CD14-positive monocyte (primary cell): Measurements from ENCODE around the gene ELF1. TPM values are rescaled to one million over a fixed set of nuclear protein-coding genes. Genes with fewer than 3 reads are reported as not detected.

ENCODE experiments used
- DNase-seq, 3 donors: peaks; one replicate each; pipeline ENCODE4 v3.0.0-alpha.2; 2011 to 2022
- H2AFZ ChIP-seq: 2 replicates; pipeline ENCODE4 v1.6.0; 2012; ENCODE audit warnings: mild to moderate bottlenecking, low read depth, low read length, inconsistent platforms; ENCODE audit not compliant: insufficient read depth, poor library complexity, severe bottlenecking
- H3K27ac ChIP-seq, 2 donors: 1 replicate in 1 of 2; 2 replicates in 1 of 2; pipeline ENCODE4 v1.5.1; 2012 to 2013; ENCODE audit warnings: low read length in 2 of 2, control low read depth in 1 of 2, inconsistent platforms in 1 of 2, low read depth in 1 of 2, mild to moderate bottlenecking in 1 of 2
- H3K27me3 ChIP-seq, 2 donors: one replicate each; pipeline versions ENCODE4 v1.6.0 to v1.6.1; 2011 to 2013; ENCODE audit warnings: low read length in 2 of 2; ENCODE audit not compliant: control insufficient read depth in 2 of 2, insufficient read depth in 2 of 2
- H3K36me3 ChIP-seq, 2 donors: replicated peaks in 1 of 2; 1 replicate in 1 of 2; 2 replicates in 1 of 2; pipeline versions ENCODE4 v1.5.1 to v1.6.1; 2012 to 2013; ENCODE audit warnings: low read length in 2 of 2, control low read depth in 1 of 2, inconsistent platforms in 1 of 2, mild to moderate bottlenecking in 1 of 2; ENCODE audit not compliant: insufficient read depth in 2 of 2, control insufficient read depth in 1 of 2
- H3K4me1 ChIP-seq, 2 donors: 1 replicate in 1 of 2; 2 replicates in 1 of 2; pipeline versions ENCODE4 v1.5.1 to v1.6.1; 2012 to 2013; ENCODE audit warnings: low read length in 2 of 2, control low read depth in 1 of 2, inconsistent platforms in 1 of 2, mild to moderate bottlenecking in 1 of 2, moderate library complexity in 1 of 2; ENCODE audit not compliant: insufficient read depth in 2 of 2, control insufficient read depth in 1 of 2
- H3K4me2 ChIP-seq: replicated peaks from 2 replicates; pipeline ENCODE3; 2012; ENCODE audit warnings: low read length, moderate library complexity, mild to moderate bottlenecking; ENCODE audit not compliant: poor library complexity, severe bottlenecking; ENCODE audit errors: extremely low read depth
- H3K4me3 ChIP-seq, 3 experiments: fragments of 200-600 bp in 1 of 3; sonication (generic) in 1 of 3; replicated peaks in 1 of 3; 1 replicate in 2 of 3; 2 replicates in 1 of 3; pipeline ENCODE4 v1.5.1; 2011 to 2013; ENCODE audit warnings: low read length in 3 of 3, mild to moderate bottlenecking in 3 of 3, control low read depth in 2 of 3, low read depth in 2 of 3, inconsistent platforms in 1 of 3, moderate library complexity in 1 of 3
- H3K79me2 ChIP-seq: 2 replicates; pipeline ENCODE4 v1.6.0; 2012; ENCODE audit warnings: mild to moderate bottlenecking, control low read depth, inconsistent platforms, low read length, moderate library complexity; ENCODE audit not compliant: insufficient read depth
- H3K9ac ChIP-seq: 2 replicates; pipeline ENCODE4 v1.6.0; 2017; ENCODE audit warnings: low read length, mild to moderate bottlenecking; ENCODE audit not compliant: insufficient read depth, poor library complexity, severe bottlenecking
- H3K9me3 ChIP-seq, 2 donors: replicated peaks in 1 of 2; 1 replicate in 1 of 2; 2 replicates in 1 of 2; pipeline versions ENCODE4 v1.5.1 to v1.6.1; 2012 to 2013; ENCODE audit warnings: low read length in 2 of 2, control low read depth in 1 of 2; ENCODE audit not compliant: control insufficient read depth in 1 of 2, insufficient read depth in 1 of 2
- H4K20me1 ChIP-seq: 2 replicates; pipeline ENCODE4 v1.6.0; 2012; ENCODE audit warnings: mild to moderate bottlenecking, low read length, control low read depth, moderate library complexity; ENCODE audit not compliant: insufficient read depth
- H3K27ac Mint-ChIP-seq, 7 donors: one replicate each; pipeline ENCODE4 v1.8.0; 2020; ENCODE audit warnings: mild to moderate bottlenecking in 7 of 7, mixed read lengths in 7 of 7, moderate library complexity in 6 of 7, inconsistent platforms in 2 of 7
- H3K27me3 Mint-ChIP-seq, 3 donors: one replicate each; pipeline ENCODE4 v1.8.0; 2021 to 2022; ENCODE audit warnings: low read depth in 3 of 3, mild to moderate bottlenecking in 3 of 3, mixed read lengths in 3 of 3, moderate library complexity in 3 of 3, inconsistent platforms in 1 of 3
- H3K36me3 Mint-ChIP-seq, 2 donors: one replicate each; pipeline ENCODE4 v1.8.0; 2020; ENCODE audit warnings: mixed read lengths in 2 of 2, inconsistent platforms in 1 of 2, mild to moderate bottlenecking in 1 of 2
- H3K4me1 Mint-ChIP-seq: one replicate; pipeline ENCODE4 v1.8.0; 2020; ENCODE audit warnings: mild to moderate bottlenecking, mixed read lengths
- H3K4me3 Mint-ChIP-seq, 2 donors: one replicate each; pipeline ENCODE4 v1.8.0; 2020; ENCODE audit warnings: mild to moderate bottlenecking in 2 of 2, mixed read lengths in 2 of 2, moderate library complexity in 1 of 2
- H3K9me3 Mint-ChIP-seq, 7 donors: one replicate each; pipeline ENCODE4 v1.8.0; 2020 to 2022; ENCODE audit warnings: mixed read lengths in 7 of 7, mild to moderate bottlenecking in 6 of 7, moderate library complexity in 6 of 7, inconsistent platforms in 2 of 7
- CTCF ChIP-seq: fragments of 200-600 bp; IDR thresholded peaks from one replicate; pipeline ENCODE4 v1.8.0; 2022; ENCODE audit warnings: antibody characterized with exemption, mild to moderate bottlenecking
- WGBS: methylation state at CpG from one replicate; pipeline ENCODE4 v1.1.5; 2013; ENCODE audit warnings: missing lambda C conversion rate; ENCODE audit not compliant: insufficient coverage; 5-methylcytosine and 5-hydroxymethylcytosine counted together
- intact Hi-C, 2 donors: fragments of 100-400 bp; cut with micrococcal nuclease; formaldehyde crosslinking; loops; one replicate each; pipeline versions ENCODE4 v1.15.0 to v1.15.1; 2023
- polyA plus RNA-seq, 3 donors: library from polyadenylated mRNA; depleted of rRNA in 1 of 3; unstranded in 2 of 3; stranded (reverse) in 1 of 3; fragments of 300-500 nt in 2 of 3; fragments of >200 nt in 1 of 3; fragmentation: Illumina TruSeq in 2 of 3; gene quantifications; 1 replicate in 2 of 3; 2 replicates in 1 of 3; pipeline ENCODE4 v1.2.3, GENCODE V29; 2012 to 2021

Gene ELF1
- polyA plus RNA-seq, 3 donors: 63.1 to 83.3 (median 83.3) TPM

DNA sequence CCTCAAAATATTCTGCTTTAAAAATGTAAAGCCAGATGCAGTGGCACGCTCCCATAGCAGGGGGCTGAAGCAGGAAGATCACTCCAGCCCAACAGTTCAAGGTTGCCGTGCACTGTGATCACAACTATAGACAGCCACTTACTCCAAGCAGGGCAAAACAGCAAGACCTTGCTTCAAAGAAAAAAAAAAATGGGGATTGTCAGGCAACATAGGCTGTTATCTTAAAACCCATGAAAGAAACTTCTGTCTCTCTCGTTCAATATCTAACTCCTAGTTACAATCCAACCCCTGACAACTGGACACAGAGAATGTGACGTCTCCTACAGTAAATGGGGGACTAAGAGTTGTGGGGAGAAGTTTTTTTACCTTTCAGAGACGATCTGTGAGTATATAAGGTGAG is 17.4 kb downstream of the ELF1 start:
- Mint-ChIP-seq H3K27me3 (peaks cover 0 to 2% (median 0%) of the 10 kb centered on the region in 3 donors), H3K4me1 (peaks cover 71% of the 10 kb centered on the region), H3K27ac (peak overlapping the region in 5 of 7 donors; percentile 14 to 83 (median 66)), H3K4me3 (no peak overlapping the region), H3K9me3 (no peaks in the 10 kb centered on the region), H3K36me3 (peaks cover 33 to 41% of the 10 kb centered on the region in 2 donors)
- H3K9me3 ChIP-seq: no peaks in the 10 kb centered on the region
- peak overlapping the region in 1 of 2 donors; percentile 57 for H3K27ac ChIP-seq
- no peak overlapping the region for H3K4me3 ChIP-seq
- H3K9ac ChIP-seq: no peak overlapping the region
- WGBS: 45% methylated on average over 2 of the region's 5 CpGs
- DNase-seq: no peak
- H3K4me1 ChIP-seq: peaks cover 60 to 88% of the 10 kb centered on the region in 2 donors
- no peak overlapping the region for H2AFZ ChIP-seq
- no peaks in the 10 kb centered on the region for H3K27me3 ChIP-seq
- intact Hi-C loops: loop anchor here in 1 of 2 donors (10.0 kb wide), 1 partner anchor 53 kb away; no protein-coding TSS in a partner anchor
- H4K20me1 ChIP-seq: peaks cover 100% of the 10 kb centered on the region
- H3K79me2 ChIP-seq: peaks cover 100% of the 10 kb centered on the region
- H3K4me2 ChIP-seq: no peak overlapping the region
- TF ChIP-seq CTCF: no peak
- peaks cover 6 to 31% of the 10 kb centered on the region in 2 donors for H3K36me3 ChIP-seq

DNA sequence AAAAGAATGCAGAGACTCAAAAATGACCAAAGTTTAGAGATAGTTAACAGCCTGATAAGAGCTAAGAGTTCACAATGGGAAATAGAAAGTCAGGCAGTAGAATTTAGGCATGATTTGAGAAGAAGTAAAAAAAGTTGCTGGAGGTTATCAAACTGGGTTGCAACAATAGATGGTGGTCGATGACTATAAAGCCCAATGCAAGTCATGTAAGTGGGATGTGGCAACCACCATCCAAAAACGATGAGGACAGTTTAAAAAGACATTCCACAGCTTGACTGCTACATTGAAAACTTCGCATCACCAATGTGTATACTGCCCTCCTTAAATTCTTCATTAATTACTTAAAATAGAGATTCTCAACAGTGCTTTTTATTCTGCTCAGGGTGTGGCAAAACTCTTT is 19.7 kb downstream of the ELF1 start:
- peaks cover 100% of the 10 kb centered on the region for H3K79me2 ChIP-seq
- WGBS: no CpG with 5 or more reads among the region's 3 CpGs
- no peak overlapping the region for H2AFZ ChIP-seq
- intact Hi-C loops: no loop called here
- H3K36me3 Mint-ChIP-seq: peaks cover 41 to 42% of the 10 kb centered on the region in 2 donors
- H3K9ac ChIP-seq: no peak overlapping the region
- no peak overlapping the region for H3K4me2 ChIP-seq
- H4K20me1 ChIP-seq: peaks cover 100% of the 10 kb centered on the region
- H3K9me3 Mint-ChIP-seq: no peaks in the 10 kb centered on the region
- H3K4me1 Mint-ChIP-seq: peaks cover 76% of the 10 kb centered on the region
- H3K36me3 ChIP-seq: peaks cover 6 to 33% of the 10 kb centered on the region in 2 donors
- peak overlapping the region; percentile 17 to 80 (median 66) for H3K27ac Mint-ChIP-seq
- H3K27me3 Mint-ChIP-seq: peaks cover 0 to 3% (median 0%) of the 10 kb centered on the region in 3 donors
- H3K4me1 ChIP-seq: peaks cover 60 to 88% of the 10 kb centered on the region in 2 donors
- no peak overlapping the region for H3K4me3 Mint-ChIP-seq
- H3K27me3 ChIP-seq: no peaks in the 10 kb centered on the region
- no peaks in the 10 kb centered on the region for H3K9me3 ChIP-seq
- DNase-seq: peak in 2 of 3 donors; percentile 40
- no peak for TF ChIP-seq CTCF
- H3K4me3 ChIP-seq: no peak overlapping the region
- H3K27ac ChIP-seq: peak overlapping the region in 1 of 2 donors; percentile 43
